ENCODE data around the gene LRFN4. TPM values are rescaled to one million over a fixed set of nuclear protein-coding genes. Genes with fewer than 3 reads are reported as not detected.

Gene LRFN4
- total and polyA plus RNA-seq, 2 of the 13 experiments (the other 11 are each of a cell fraction or from before 2014, with no cell fraction given), result 1.3 to 6.8 TPM

- 97% methylated on average over 26 of the region's 35 CpGs for WGBS (ENCODE audit: low lambda C conversion rate)
- Histone ChIP-seq H2AFZ (ENCODE audit: low read length) (no peak overlapping the region), H3K27ac (ENCODE audit: extremely low read length, insufficient read depth, low read length) (no peak overlapping the region), H4K20me1 (ENCODE audit: insufficient read depth, low read length) (peaks cover 3% of the 10 kb centered on the region), H3K4me3 (replicated peaks in 1 of 3; ENCODE audit: insufficient read depth in 1 of 3, low read depth in 2 of 3, low read length in 3 of 3) (no peak overlapping the region), H3K27me3 (ENCODE audit: control insufficient read depth in 1 of 2, insufficient read depth in 2 of 2, low read length in 2 of 2) (no peaks in the 10 kb centered on the region), H3K36me3 (replicated peaks in 1 of 2; ENCODE audit: control insufficient read depth in 1 of 2, insufficient read depth in 2 of 2, low read length in 2 of 2) (peaks cover 24 to 45% of the 10 kb centered on the region in 2 experiments; a peak in 4 of 5 replicates), H3K4me1 (ENCODE audit: insufficient read depth, low read length) (peaks cover 9% of the 10 kb centered on the region), H3K9ac (ENCODE audit: insufficient read depth, low read depth, low read length) (no peak overlapping the region), H3K79me2 (ENCODE audit: insufficient read depth, low read length) (no peaks in the 10 kb centered on the region), H3K9me3 (ENCODE audit: low read length) (no peaks in the 10 kb centered on the region), H3K4me2 (ENCODE audit: low read depth, low read length) (no peak overlapping the region)
- in situ Hi-C loops (cut with HindIII; ENCODE audit: extremely low pct_ligation_motif_present, low pct_unique_long_range_greater_than_20kb) (no loop called here), intact Hi-C loops (cut with micrococcal nuclease; ENCODE audit: unreplicated experiment) (no loop called here)
- BruUV-seq (replicated peaks), result no TSS peak
- CTCF ChIA-PET (ENCODE audit: low intra/inter-chr PET ratio, low total read pairs), result no interaction called here
- no peak for ATAC-seq
- no peak for DNase-seq (ENCODE audit: low spot score)
- no peak for FAIRE-seq
- POLR2A ChIA-PET, result no interaction called here
- TF ChIP-seq YEATS2 (CRISPR knock-in tag; IDR thresholded peaks at IDR 0.05; ENCODE audit: borderline replicate concordance) (no peak), ZNF615 (CRISPR knock-in tag; IDR thresholded peaks at IDR 0.05; ENCODE audit: borderline replicate concordance) (no peak), ZNF207 (IDR thresholded peaks at IDR 0.05; ENCODE audit: borderline replicate concordance) (no peak), SP4 (CRISPR knock-in tag; IDR thresholded peaks at IDR 0.05) (no peak)
Measured at GRCh38 chr11:66864172-66864901, 7.5 kb downstream of the LRFN4 start.

GRCh38 chr11:66864924-66865697, 8.2 kb downstream of the LRFN4 start:
- ChIA-PET CTCF (ENCODE audit: low intra/inter-chr PET ratio, low total read pairs) (no interaction called here), POLR2A (no interaction called here)
- Histone ChIP-seq H3K9me3 (ENCODE audit: low read length) (no peaks in the 10 kb centered on the region), H3K4me3 (replicated peaks in 1 of 3; ENCODE audit: insufficient read depth in 1 of 3, low read depth in 2 of 3, low read length in 3 of 3) (no peak overlapping the region), H3K4me2 (ENCODE audit: low read depth, low read length) (no peak overlapping the region), H3K27me3 (ENCODE audit: control insufficient read depth in 1 of 2, insufficient read depth in 2 of 2, low read length in 2 of 2) (no peaks in the 10 kb centered on the region), H2AFZ (ENCODE audit: low read length) (no peak overlapping the region), H4K20me1 (ENCODE audit: insufficient read depth, low read length) (peaks cover 5% of the 10 kb centered on the region), H3K36me3 (replicated peaks in 1 of 2; ENCODE audit: control insufficient read depth in 1 of 2, insufficient read depth in 2 of 2, low read length in 2 of 2) (peaks cover 27 to 53% of the 10 kb centered on the region in 2 experiments; a peak in 4 of 5 replicates), H3K27ac (ENCODE audit: extremely low read length, insufficient read depth, low read length) (no peak overlapping the region), H3K4me1 (ENCODE audit: insufficient read depth, low read length) (peaks cover 9% of the 10 kb centered on the region), H3K79me2 (ENCODE audit: insufficient read depth, low read length) (no peaks in the 10 kb centered on the region), H3K9ac (ENCODE audit: insufficient read depth, low read depth, low read length) (no peak overlapping the region)
- BruUV-seq (replicated peaks), result no TSS peak
- ATAC-seq (no peak), DNase-seq (ENCODE audit: low spot score) (no peak), FAIRE-seq (no peak)
- TF ChIP-seq AGO2 (optimal IDR thresholded peaks at IDR 0.05; ENCODE audit: low read depth, low read length) (peak; percentile 36), CERS6 (CRISPR knock-in tag; IDR thresholded peaks at IDR 0.05) (no peak)
- in situ Hi-C loops (cut with HindIII; ENCODE audit: extremely low pct_ligation_motif_present, low pct_unique_long_range_greater_than_20kb), result no loop called here
- intact Hi-C loops (cut with micrococcal nuclease; ENCODE audit: unreplicated experiment), result no loop called here
- WGBS (ENCODE audit: low lambda C conversion rate), result 99% methylated on average over 16 of the region's 23 CpGs
